IMR-90 (cell line): ENCODE measurements around the gene ADGRB3. TPM values are rescaled to one million over a fixed set of nuclear protein-coding genes. Genes with fewer than 3 reads are reported as not detected.

Source experiments
- ATAC-seq: fragments of 200-7000 bp; cut with Tn5 transposase; 2 replicates; pipeline ENCODE4 v1.9.1; 2020; ENCODE audit warnings: low read depth, mild to moderate bottlenecking, moderate library complexity
- BruUV-seq: library from RNA; stranded (reverse); fragments of 400-500 nt; replicated peaks from 2 replicates; lab custom pipeline; 2021; lab: Mats Ljungman, UMichigan
- CTCF ChIA-PET: fragments of 300-600 bp; formaldehyde crosslinking; extraction: SDS; loops from one replicate; lab custom pipeline; 2021; ENCODE audit warnings: antibody characterized with exemption; lab: Yijun Ruan, JAX
- POLR2A ChIA-PET: fragments of 300-600 bp; sonication (Branson Sonifier 250); formaldehyde crosslinking; loops from one replicate; lab custom pipeline; 2022; ENCODE audit warnings: antibody characterized with exemption; ENCODE audit not compliant: unreplicated experiment; lab: Charles Lee
- DNase-seq: peaks from one replicate; pipeline ENCODE4 v3.0.0; 2013
- H2AFZ ChIP-seq: replicated peaks from 2 replicates; pipeline ENCODE3; 2013; ENCODE audit warnings: low read length, mild to moderate bottlenecking; ENCODE audit not compliant: poor library complexity
- H2AK5ac ChIP-seq: 2 replicates; pipeline ENCODE4 v1.6.1; 2013; ENCODE audit warnings: low read depth, low read length, inconsistent platforms
- H2AK9ac ChIP-seq: replicated peaks from 2 replicates; pipeline ENCODE3; 2013; ENCODE audit warnings: mild to moderate bottlenecking, low read depth, low read length, moderate library complexity; ENCODE audit not compliant: poor library complexity
- H2BK120ac ChIP-seq: 2 replicates; pipeline ENCODE4 v1.6.1; 2013; ENCODE audit warnings: low read depth, low read length, inconsistent platforms
- H2BK15ac ChIP-seq: 3 replicates; pipeline ENCODE4 v1.6.1; 2013; ENCODE audit warnings: low read depth, low read length, inconsistent platforms
- H2BK20ac ChIP-seq: 2 replicates; pipeline ENCODE4 v1.6.1; 2013; ENCODE audit warnings: low read depth, mild to moderate bottlenecking, inconsistent platforms, low read length, moderate library complexity
- H2BK5ac ChIP-seq: 2 replicates; pipeline ENCODE4 v1.6.1; 2013; ENCODE audit warnings: mild to moderate bottlenecking, low read depth, low read length, inconsistent platforms; ENCODE audit not compliant: poor library complexity, severe bottlenecking
- H3K14ac ChIP-seq: replicated peaks from 2 replicates; pipeline ENCODE4 v1.6.1; 2013; ENCODE audit warnings: low read depth, low read length, inconsistent platforms
- H3K18ac ChIP-seq: 2 replicates; pipeline ENCODE4 v1.6.1; 2013; ENCODE audit warnings: low read depth, low read length, control low read depth
- H3K23ac ChIP-seq: 2 replicates; pipeline ENCODE4 v1.6.1; 2013; ENCODE audit warnings: low read depth, low read length, inconsistent platforms
- H3K27ac ChIP-seq: 2 replicates; pipeline ENCODE4 v1.5.1; 2013; ENCODE audit warnings: mild to moderate bottlenecking, control low read depth, low read length; ENCODE audit not compliant: insufficient read depth
- H3K27me3 ChIP-seq: 2 replicates; pipeline ENCODE4 v1.6.1; 2013; ENCODE audit warnings: low read length; ENCODE audit not compliant: control insufficient read depth, insufficient read depth
- H3K36me3 ChIP-seq: 2 replicates; pipeline ENCODE4 v1.6.1; 2013; ENCODE audit warnings: low read length, mixed read lengths; ENCODE audit not compliant: control insufficient read depth, insufficient read depth
- H3K4ac ChIP-seq: 2 replicates; pipeline ENCODE4 v1.6.1; 2013; ENCODE audit warnings: low read depth, low read length, inconsistent platforms
- H3K4me1 ChIP-seq: 2 replicates; pipeline ENCODE4 v1.6.1; 2013; ENCODE audit warnings: low read length, mixed read lengths; ENCODE audit not compliant: control insufficient read depth, insufficient read depth
- H3K4me2 ChIP-seq: 2 replicates; pipeline ENCODE4 v1.6.1; 2013; ENCODE audit warnings: low read depth, mild to moderate bottlenecking, control low read depth, low read length, moderate library complexity
- H3K4me3 ChIP-seq: 2 replicates; pipeline ENCODE4 v1.5.1; 2013; ENCODE audit warnings: low read depth, mild to moderate bottlenecking, control low read depth, low read length, moderate library complexity; ENCODE audit not compliant: insufficient read depth
- H3K56ac ChIP-seq: 2 replicates; pipeline ENCODE4 v1.6.1; 2013; ENCODE audit warnings: low read length, inconsistent platforms; ENCODE audit not compliant: insufficient read depth; ENCODE audit errors: extremely low read depth
- H3K79me1 ChIP-seq, 2 experiments: 2 replicates each; pipeline ENCODE4 v1.6.1; 2013; ENCODE audit warnings: low read length in 2 of 2, inconsistent platforms in 1 of 2, low read depth in 1 of 2
- H3K9ac ChIP-seq: 2 replicates; pipeline ENCODE4 v1.6.1; 2013; ENCODE audit warnings: low read depth, low read length, control low read depth
- H3K9me1 ChIP-seq: 2 replicates; pipeline ENCODE4 v1.6.1; 2013; ENCODE audit warnings: low read length, inconsistent platforms; ENCODE audit not compliant: insufficient read depth
- H3K9me3 ChIP-seq: 2 replicates; pipeline ENCODE4 v1.6.1; 2013; ENCODE audit warnings: low read length; ENCODE audit not compliant: control insufficient read depth, insufficient read depth
- H4K20me1 ChIP-seq: 2 replicates; pipeline ENCODE4 v1.6.1; 2013; ENCODE audit warnings: low read length, inconsistent platforms; ENCODE audit not compliant: insufficient read depth
- H4K5ac ChIP-seq: 2 replicates; pipeline ENCODE4 v1.6.1; 2013; ENCODE audit warnings: mild to moderate bottlenecking, low read depth, low read length, control low read depth
- H4K8ac ChIP-seq, 2 experiments: 2 replicates each; pipeline ENCODE4 v1.6.1; 2013; ENCODE audit warnings: low read depth in 2 of 2, low read length in 2 of 2, control low read depth in 1 of 2, inconsistent platforms in 1 of 2
- H4K91ac ChIP-seq: 2 replicates; pipeline ENCODE4 v1.6.1; 2013; ENCODE audit warnings: low read depth, low read length, inconsistent platforms; ENCODE audit not compliant: insufficient read depth
- BHLHE40 ChIP-seq: fragments of 150-350 bp; IDR thresholded peaks from 2 replicates; pipeline ENCODE4 v1.6.1; 2016; ENCODE audit warnings: mild to moderate bottlenecking, low read depth, low read length
- CEBPB ChIP-seq: IDR thresholded peaks from 2 replicates; pipeline ENCODE4 v1.6.1; 2012; ENCODE audit warnings: low read depth, low read length, improper control_type of control experiment
- CHD1 ChIP-seq: IDR thresholded peaks from 2 replicates; pipeline ENCODE4 v1.6.1; 2012; ENCODE audit warnings: low read depth, low read length, improper control_type of control experiment
- ELK1 ChIP-seq: fragments of 150-350 bp; IDR thresholded peaks from 2 replicates; pipeline ENCODE4 v1.6.1; 2016; ENCODE audit warnings: low read depth, mild to moderate bottlenecking, low read length, moderate library complexity, borderline replicate concordance
- FOS ChIP-seq: fragments of 150-350 bp; IDR thresholded peaks from 2 replicates; pipeline ENCODE4 v1.6.1; 2016; ENCODE audit warnings: low read depth, low read length
- MAFK ChIP-seq: IDR thresholded peaks from 2 replicates; pipeline ENCODE4 v1.6.1; 2012; ENCODE audit warnings: low read depth, low read length, improper control_type of control experiment
- MAZ ChIP-seq: IDR thresholded peaks from 2 replicates; pipeline ENCODE4 v1.6.1; 2012; ENCODE audit warnings: low read depth, mild to moderate bottlenecking, low read length, improper control_type of control experiment, moderate library complexity, borderline replicate concordance
- MXI1 ChIP-seq: IDR thresholded peaks from 2 replicates; pipeline ENCODE4 v1.6.1; 2012; ENCODE audit warnings: low read depth, mild to moderate bottlenecking, low read length, moderate library complexity, borderline replicate concordance
- NFE2L2 ChIP-seq: fragments of 150-350 bp; IDR thresholded peaks from 2 replicates; pipeline ENCODE4 v1.6.1; 2016; ENCODE audit warnings: low read depth, mild to moderate bottlenecking, low read length
- POLR2A ChIP-seq: IDR thresholded peaks from 2 replicates; pipeline ENCODE4 v1.6.1; 2012; ENCODE audit warnings: mild to moderate bottlenecking, low read depth, low read length
- RAD21 ChIP-seq: IDR thresholded peaks from 2 replicates; pipeline ENCODE4 v1.6.1; 2012; ENCODE audit warnings: low read length, improper control_type of control experiment
- RCOR1 ChIP-seq: IDR thresholded peaks from 2 replicates; pipeline ENCODE4 v1.6.1; 2012; ENCODE audit warnings: mild to moderate bottlenecking, low read length, improper control_type of control experiment; ENCODE audit not compliant: insufficient replicate concordance
- RFX5 ChIP-seq: IDR thresholded peaks from 2 replicates; pipeline ENCODE4 v1.8.0; 2012; ENCODE audit warnings: low read depth, mild to moderate bottlenecking, low read length, moderate library complexity
- SMC3 ChIP-seq: fragments of 150-350 bp; IDR thresholded peaks from 2 replicates; pipeline ENCODE4 v1.6.1; 2016; ENCODE audit warnings: low read depth, mild to moderate bottlenecking, antibody characterized with exemption, low read length, moderate library complexity
- USF2 ChIP-seq: fragments of 150-350 bp; IDR thresholded peaks from 2 replicates; pipeline ENCODE4 v1.6.1; 2017; ENCODE audit warnings: mild to moderate bottlenecking, antibody characterized with exemption, low read length, low read depth
- WGBS, 2 experiments: methylation state at CpG; one replicate each; pipeline versions ENCODE4 v1.1.5 to v1.1.7; 2013; ENCODE audit warnings: missing lambda C conversion rate in 2 of 2; ENCODE audit not compliant: insufficient read length in 1 of 2; ENCODE audit errors: extremely low coverage in 2 of 2; 5-methylcytosine and 5-hydroxymethylcytosine counted together
- dilution Hi-C: fragments of 300-500 bp; cut with HindIII; formaldehyde crosslinking; loops from one replicate; pipeline ENCODE4 v1.14.3; 2018; ENCODE audit warnings: low sequenced_read_pairs; ENCODE audit not compliant: unreplicated experiment
- in situ Hi-C: fragments of 300-500 bp; cut with MboI; formaldehyde crosslinking; loops from 3 replicates; pipeline ENCODE4 v1.14.3; 2019; ENCODE audit warnings: low sequenced_read_pairs, inconsistent platforms, mixed read lengths
- intact Hi-C: fragments of 100-400 bp; cut with micrococcal nuclease; formaldehyde crosslinking; loops from 2 replicates; pipeline ENCODE4 v1.10.0; 2022
- polyA plus RNA-seq, 3 experiments: library from polyadenylated mRNA; depleted of rRNA; stranded (reverse); fragments of >200 nt; gene quantifications; 2 replicates each; pipeline ENCODE4 v1.2.3, GENCODE V29; 2012; ENCODE audit warnings: low replicate concordance in 1 of 3
- total RNA-seq: library from RNA; depleted of rRNA; stranded (reverse); fragments of >200 nt; gene quantifications from 2 replicates; pipeline ENCODE4 v1.2.3, GENCODE V29; 2012
- TF ChIP-seq, protein P1 (sequence below): conservative IDR thresholded peaks from 2 replicates; pipeline ENCODE4 v1.5.1; 2012; ENCODE audit warnings: mild to moderate bottlenecking, low read depth, low read length, improper control_type of control experiment

ADGRB3 gene
- total and polyA plus RNA-seq, 2 of the 4 experiments (the other 2 are of a cell fraction) = not detected

GRCh38 chr6:68625998-68626397 is 9.1 kb upstream of the ADGRB3 start:
- intact Hi-C loops (no loop called here), in situ Hi-C loops (loop anchor here (25.0 kb wide), 1 partner anchor 336 kb away; no protein-coding TSS in a partner anchor), dilution Hi-C loops (no loop called here)
- no peak overlapping the region for H2AK5ac ChIP-seq
- no peak overlapping the region for H4K5ac ChIP-seq
- H3K9ac ChIP-seq = no peak overlapping the region
- no peak overlapping the region for H3K14ac ChIP-seq
- no peaks in the 10 kb centered on the region for H3K27me3 ChIP-seq
- ATAC-seq = no peak
- H3K9me3 ChIP-seq = no peaks in the 10 kb centered on the region
- no TSS peak for BruUV-seq
- H2BK20ac ChIP-seq = no peak overlapping the region
- no peak overlapping the region for H3K4me2 ChIP-seq
- no peaks in the 10 kb centered on the region for H3K36me3 ChIP-seq
- no peaks in the 10 kb centered on the region for H3K79me1 ChIP-seq
- no peak overlapping the region for H2AFZ ChIP-seq
- WGBS, 2 experiments = 78% methylated on average over 2 of the region's 6 CpGs; no CpG with 5 or more reads in 1 of the 2 experiments
- H3K4ac ChIP-seq = no peak overlapping the region
- no peak for TF ChIP-seq NFE2L2
- no peak for TF ChIP-seq CEBPB
- TF ChIP-seq USF2 = no peak
- TF ChIP-seq, protein P1, sequence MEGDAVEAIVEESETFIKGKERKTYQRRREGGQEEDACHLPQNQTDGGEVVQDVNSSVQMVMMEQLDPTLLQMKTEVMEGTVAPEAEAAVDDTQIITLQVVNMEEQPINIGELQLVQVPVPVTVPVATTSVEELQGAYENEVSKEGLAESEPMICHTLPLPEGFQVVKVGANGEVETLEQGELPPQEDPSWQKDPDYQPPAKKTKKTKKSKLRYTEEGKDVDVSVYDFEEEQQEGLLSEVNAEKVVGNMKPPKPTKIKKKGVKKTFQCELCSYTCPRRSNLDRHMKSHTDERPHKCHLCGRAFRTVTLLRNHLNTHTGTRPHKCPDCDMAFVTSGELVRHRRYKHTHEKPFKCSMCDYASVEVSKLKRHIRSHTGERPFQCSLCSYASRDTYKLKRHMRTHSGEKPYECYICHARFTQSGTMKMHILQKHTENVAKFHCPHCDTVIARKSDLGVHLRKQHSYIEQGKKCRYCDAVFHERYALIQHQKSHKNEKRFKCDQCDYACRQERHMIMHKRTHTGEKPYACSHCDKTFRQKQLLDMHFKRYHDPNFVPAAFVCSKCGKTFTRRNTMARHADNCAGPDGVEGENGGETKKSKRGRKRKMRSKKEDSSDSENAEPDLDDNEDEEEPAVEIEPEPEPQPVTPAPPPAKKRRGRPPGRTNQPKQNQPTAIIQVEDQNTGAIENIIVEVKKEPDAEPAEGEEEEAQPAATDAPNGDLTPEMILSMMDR = no peak
- no peak for TF ChIP-seq FOS
- TF ChIP-seq RAD21 = no peak
- TF ChIP-seq POLR2A = no peak
- TF ChIP-seq BHLHE40 = no peak
- TF ChIP-seq RFX5 = no peak
- TF ChIP-seq MXI1 = no peak
- no peak for TF ChIP-seq ELK1
- no peak for TF ChIP-seq SMC3
- TF ChIP-seq MAFK = no peak
- TF ChIP-seq CHD1 = no peak
- TF ChIP-seq MAZ = no peak
- no peak for TF ChIP-seq RCOR1
- no peak overlapping the region for H3K56ac ChIP-seq
- ChIA-PET CTCF (interaction anchor here (0.7 kb wide), 1 partner anchor 1414 kb away, joined by 3 read pairs; no protein-coding TSS in a partner anchor), POLR2A (no interaction called here)
- no peaks in the 10 kb centered on the region for H3K4me1 ChIP-seq
- H3K18ac ChIP-seq = no peak overlapping the region
- no peak overlapping the region for H2AK9ac ChIP-seq
- no peak overlapping the region for H4K8ac ChIP-seq
- no peak overlapping the region for H2BK120ac ChIP-seq
- H2BK5ac ChIP-seq = no peak overlapping the region
- H4K91ac ChIP-seq = no peak overlapping the region
- no peaks in the 10 kb centered on the region for H4K20me1 ChIP-seq
- no peak overlapping the region for H2BK15ac ChIP-seq
- H3K4me3 ChIP-seq = no peak overlapping the region
- no peak for DNase-seq
- H3K23ac ChIP-seq = no peak overlapping the region
- H3K27ac ChIP-seq = no peak overlapping the region
- H3K9me1 ChIP-seq = no peaks in the 10 kb centered on the region
